Liver (tissue), 9 donors: ENCODE data around the gene DNAH8. TPM values are rescaled to one million over a fixed set of nuclear protein-coding genes. Genes with fewer than 3 reads are reported as not detected.
A peak's percentile ranks its signal among the peaks of the same experiment; 100 is the strongest.

ENCODE experiments used
- DNase-seq: peaks from one replicate; pipeline ENCODE4 v3.0.0-alpha.2; 2017; ENCODE audit warnings: low spot score
- H3K27ac ChIP-seq, 2 donors: one replicate each; pipeline ENCODE4 v1.7.0; 2013; ENCODE audit warnings: inconsistent platforms in 2 of 2, low read length in 2 of 2, control low read depth in 1 of 2, low read depth in 1 of 2, mild to moderate bottlenecking in 1 of 2
- H3K27me3 ChIP-seq, 4 donors: one replicate each; pipeline versions ENCODE4 v1.6.1 to v1.7.0; 2013; ENCODE audit warnings: low read length in 3 of 4, inconsistent platforms in 1 of 4, mild to moderate bottlenecking in 1 of 4, moderate library complexity in 1 of 4; ENCODE audit not compliant: control insufficient read depth in 4 of 4, insufficient read depth in 4 of 4
- H3K36me3 ChIP-seq, 4 donors: one replicate each; pipeline versions ENCODE4 v1.6.1 to v1.7.0; 2013; ENCODE audit warnings: low read length in 3 of 4, mild to moderate bottlenecking in 3 of 4, low read depth in 1 of 4, moderate library complexity in 1 of 4; ENCODE audit not compliant: control insufficient read depth in 4 of 4, insufficient read depth in 3 of 4
- H3K4me1 ChIP-seq, 4 donors: one replicate each; pipeline versions ENCODE4 v1.6.1 to v1.7.0; 2013; ENCODE audit warnings: low read length in 3 of 4, mild to moderate bottlenecking in 3 of 4, moderate library complexity in 1 of 4; ENCODE audit not compliant: control insufficient read depth in 4 of 4, insufficient read depth in 4 of 4
- H3K4me3 ChIP-seq, 3 donors: one replicate each; pipeline versions ENCODE4 v1.6.1 to v1.7.0; 2013; ENCODE audit warnings: low read length in 3 of 3, control low read depth in 1 of 3, low read depth in 1 of 3, mild to moderate bottlenecking in 1 of 3
- H3K9ac ChIP-seq, 2 donors: one replicate each; pipeline ENCODE4 v1.7.0; 2013; ENCODE audit warnings: low read length in 2 of 2, mild to moderate bottlenecking in 2 of 2, moderate library complexity in 2 of 2, control low read depth in 1 of 2, low read depth in 1 of 2
- H3K9me3 ChIP-seq, 4 donors: one replicate each; pipeline versions ENCODE4 v1.6.1 to v1.7.0; 2013; ENCODE audit warnings: low read length in 3 of 4; ENCODE audit not compliant: control insufficient read depth in 4 of 4
- EGR1 ChIP-seq, 2 donors: IDR thresholded peaks; 2 replicates each; pipeline ENCODE4 v1.6.1; 2016 to 2018; ENCODE audit warnings: antibody characterized with exemption in 2 of 2, low read depth in 2 of 2
- FOXA1 ChIP-seq: IDR thresholded peaks from 2 replicates; pipeline ENCODE4 v1.6.1; 2016; ENCODE audit warnings: antibody characterized with exemption
- FOXA2 ChIP-seq: IDR thresholded peaks from 2 replicates; pipeline ENCODE4 v1.6.1; 2016; ENCODE audit warnings: antibody characterized with exemption
- GABPA ChIP-seq, 2 donors: IDR thresholded peaks in 1 of 2; conservative IDR thresholded peaks in 1 of 2; 2 replicates each; pipeline ENCODE4 v1.6.1; 2016; ENCODE audit warnings: antibody characterized with exemption in 2 of 2, mild to moderate bottlenecking in 1 of 2, moderate library complexity in 1 of 2
- HNF4G ChIP-seq: IDR thresholded peaks from 2 replicates; pipeline ENCODE4 v1.6.1; 2016; ENCODE audit warnings: antibody characterized with exemption
- JUND ChIP-seq, 2 donors: IDR thresholded peaks; 2 replicates each; pipeline ENCODE4 v1.6.1; 2016; ENCODE audit warnings: antibody characterized with exemption in 2 of 2
- NR2F2 ChIP-seq: IDR thresholded peaks from 2 replicates; pipeline ENCODE4 v1.6.1; 2016; ENCODE audit warnings: antibody characterized with exemption
- RAD21 ChIP-seq, 2 donors: IDR thresholded peaks; 2 replicates each; pipeline ENCODE4 v1.6.1; 2016; ENCODE audit warnings: antibody characterized with exemption in 2 of 2, mild to moderate bottlenecking in 2 of 2
- RXRA ChIP-seq, 2 donors: IDR thresholded peaks; 2 replicates each; pipeline ENCODE4 v1.6.1; 2017 to 2018; ENCODE audit warnings: antibody characterized with exemption in 2 of 2, mild to moderate bottlenecking in 1 of 2
- SP1 ChIP-seq: IDR thresholded peaks from 2 replicates; pipeline ENCODE4 v1.6.1; 2018; ENCODE audit warnings: antibody characterized with exemption, mild to moderate bottlenecking
- TAF1 ChIP-seq: conservative IDR thresholded peaks from 2 replicates; pipeline ENCODE4 v1.6.1; 2016; ENCODE audit warnings: antibody characterized with exemption, mild to moderate bottlenecking
- YY1 ChIP-seq: IDR thresholded peaks from 2 replicates; pipeline ENCODE4 v1.6.1; 2016; ENCODE audit warnings: antibody characterized with exemption, mild to moderate bottlenecking
- WGBS: extraction: QIAGEN DNeasy Blood & Tissue Kit; methylation state at CpG from one replicate; pipeline ENCODE4 v1.1.7; 2013; 5-methylcytosine and 5-hydroxymethylcytosine counted together
- polyA plus RNA-seq, 2 donors: library from polyadenylated mRNA; stranded (reverse) in 1 of 2; unstranded in 1 of 2; fragments of 200-250 nt in 1 of 2; fragments of >200 nt in 1 of 2; fragmentation: Nextera tagmentation in 1 of 2; extraction: Ambion mirVana in 1 of 2; gene quantifications; one replicate each; pipeline versions ENCODE4 v1.2.1 to v1.2.3, GENCODE V29; 2013 to 2015
- total RNA-seq, 2 donors: library from RNA; depleted of rRNA; stranded (reverse); fragments of >200 nt; gene quantifications; one replicate each; pipeline ENCODE4 v1.2.3, GENCODE V29; 2014
- TF ChIP-seq, protein P1 (sequence below): fragments of 150-350 bp; IDR thresholded peaks from 2 replicates; pipeline ENCODE4 v1.5.1; 2017; ENCODE audit warnings: improper control_type of control experiment, low read depth, low read length; ENCODE audit not compliant: missing input control
- TF ChIP-seq, protein P2 (sequence below): IDR thresholded peaks from 2 replicates; pipeline ENCODE4 v1.6.1; 2016; ENCODE audit warnings: antibody characterized with exemption
- TF ChIP-seq, protein P3 (sequence below): IDR thresholded peaks from 2 replicates; pipeline ENCODE4 v1.6.1; 2016; ENCODE audit warnings: antibody characterized with exemption
- TF ChIP-seq, protein P4 (sequence below): IDR thresholded peaks from 2 replicates; pipeline ENCODE4 v1.6.1; 2016; ENCODE audit warnings: antibody characterized with exemption, mild to moderate bottlenecking
- TF ChIP-seq, protein P5 (sequence below): IDR thresholded peaks from 2 replicates; pipeline ENCODE4 v1.6.1; 2016; ENCODE audit warnings: antibody characterized with exemption
- donor health status: healthy.
- donor health status: healthy.
- donor health status: healthy.
- donor health status: healthy.
- donor health status: healthy.

DNAH8 gene
- total and polyA plus RNA-seq, 4 donors = under 0.01 to 0.05 TPM; not detected in 2

DNA sequence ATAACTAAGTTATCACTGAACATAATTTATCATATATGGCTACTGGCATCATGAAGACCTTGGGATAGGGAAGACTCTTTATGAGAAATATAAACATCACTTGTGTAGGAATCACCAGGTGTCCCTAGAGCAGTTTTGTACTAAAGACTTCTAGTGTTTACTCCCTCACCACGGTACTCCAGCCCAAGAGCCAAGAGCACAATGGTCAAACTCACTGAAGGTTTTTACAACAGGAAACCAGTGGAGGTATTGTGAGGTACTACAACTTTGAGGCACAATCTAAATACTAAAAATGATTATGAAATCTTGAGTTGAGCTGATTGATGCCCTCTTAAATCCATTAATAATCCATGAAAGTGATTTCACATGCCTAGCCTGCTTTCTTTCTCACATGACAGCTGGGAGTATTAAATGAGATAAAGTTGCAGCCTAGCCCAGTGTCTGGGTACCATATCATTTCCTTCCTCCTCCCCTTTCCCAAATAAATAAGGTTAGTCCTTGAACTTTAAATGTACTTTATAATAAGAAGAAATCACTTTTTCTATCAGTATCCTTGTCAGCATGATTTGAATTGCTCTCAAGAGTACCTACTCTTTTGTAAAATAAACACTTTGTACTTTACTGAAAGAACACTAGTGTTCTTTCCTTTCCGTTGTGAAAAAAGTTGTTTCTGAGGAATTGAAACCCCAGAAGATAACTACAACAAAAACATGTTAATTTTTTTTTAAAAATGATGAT, 38.7 kb upstream of the DNAH8 start:
- H3K27ac ChIP-seq = peak overlapping the region in 1 of 2 donors; percentile 20
- H3K27me3 ChIP-seq = no peaks in the 10 kb centered on the region
- 80% methylated on average over 2 of the region's 2 CpGs for WGBS
- no peaks in the 10 kb centered on the region for H3K9me3 ChIP-seq
- H3K4me1 ChIP-seq = no peaks in the 10 kb centered on the region
- DNase-seq = no peak
- H3K4me3 ChIP-seq = no peak overlapping the region
- TF ChIP-seq RXRA (IDR thresholded peaks at IDR 0.05) = no peak
- TF ChIP-seq NR2F2 = no peak
- no peak for TF ChIP-seq TAF1
- TF ChIP-seq FOXA1 = no peak
- TF ChIP-seq RAD21 (IDR thresholded peaks at IDR 0.05) = no peak
- TF ChIP-seq GABPA (IDR thresholded peaks at IDR 0.05 in 1 of 2, conservative IDR thresholded peaks at IDR 0.05 in 1 of 2) = no peak
- peak; percentile 16 for TF ChIP-seq SP1
- peaks cover 3 to 19% (median 6%) of the 10 kb centered on the region in 4 donors for H3K36me3 ChIP-seq
- no peak overlapping the region for H3K9ac ChIP-seq

DNA sequence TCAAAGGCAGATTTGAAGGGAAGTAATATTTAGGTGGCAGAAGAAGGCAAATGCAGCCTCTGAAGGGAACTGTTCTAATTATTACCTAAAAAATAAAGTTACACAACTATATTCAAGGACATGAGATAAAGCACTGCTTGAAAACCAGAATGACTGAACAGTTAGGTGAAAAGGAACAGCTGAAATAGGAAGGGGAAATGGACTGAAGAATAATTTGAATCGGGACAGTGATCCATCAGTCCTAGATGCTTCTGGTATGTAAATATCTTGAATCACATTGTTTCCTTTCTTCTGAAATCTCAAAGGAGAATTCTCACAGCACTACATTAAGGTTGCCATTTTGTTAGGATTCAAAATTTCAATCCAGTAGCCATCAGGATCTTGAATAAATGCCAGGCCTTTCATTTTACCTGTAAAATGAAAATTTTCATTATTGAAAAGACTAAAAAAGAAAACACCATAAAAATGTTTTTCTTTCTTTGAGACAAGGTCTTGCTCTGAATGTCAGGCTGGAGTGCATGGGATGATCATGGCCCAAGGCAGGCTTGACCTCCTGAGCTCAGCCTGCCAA, 38.1 kb upstream of the DNAH8 start:
- TF ChIP-seq FOXA1 (no peak), FOXA2 (no peak), EGR1 (IDR thresholded peaks at IDR 0.05; ENCODE audit: low read depth in 2 of 2) (no peak), SP1 (no peak), RAD21 (IDR thresholded peaks at IDR 0.05) (no peak), JUND (IDR thresholded peaks at IDR 0.05) (no peak), GABPA (IDR thresholded peaks at IDR 0.05 in 1 of 2, conservative IDR thresholded peaks at IDR 0.05 in 1 of 2) (no peak), TAF1 (no peak), NR2F2 (no peak), YY1 (no peak), RXRA (IDR thresholded peaks at IDR 0.05) (no peak), HNF4G (no peak)
- TF ChIP-seq, protein P1, sequence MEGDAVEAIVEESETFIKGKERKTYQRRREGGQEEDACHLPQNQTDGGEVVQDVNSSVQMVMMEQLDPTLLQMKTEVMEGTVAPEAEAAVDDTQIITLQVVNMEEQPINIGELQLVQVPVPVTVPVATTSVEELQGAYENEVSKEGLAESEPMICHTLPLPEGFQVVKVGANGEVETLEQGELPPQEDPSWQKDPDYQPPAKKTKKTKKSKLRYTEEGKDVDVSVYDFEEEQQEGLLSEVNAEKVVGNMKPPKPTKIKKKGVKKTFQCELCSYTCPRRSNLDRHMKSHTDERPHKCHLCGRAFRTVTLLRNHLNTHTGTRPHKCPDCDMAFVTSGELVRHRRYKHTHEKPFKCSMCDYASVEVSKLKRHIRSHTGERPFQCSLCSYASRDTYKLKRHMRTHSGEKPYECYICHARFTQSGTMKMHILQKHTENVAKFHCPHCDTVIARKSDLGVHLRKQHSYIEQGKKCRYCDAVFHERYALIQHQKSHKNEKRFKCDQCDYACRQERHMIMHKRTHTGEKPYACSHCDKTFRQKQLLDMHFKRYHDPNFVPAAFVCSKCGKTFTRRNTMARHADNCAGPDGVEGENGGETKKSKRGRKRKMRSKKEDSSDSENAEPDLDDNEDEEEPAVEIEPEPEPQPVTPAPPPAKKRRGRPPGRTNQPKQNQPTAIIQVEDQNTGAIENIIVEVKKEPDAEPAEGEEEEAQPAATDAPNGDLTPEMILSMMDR = no peak
- TF ChIP-seq, protein P2, sequence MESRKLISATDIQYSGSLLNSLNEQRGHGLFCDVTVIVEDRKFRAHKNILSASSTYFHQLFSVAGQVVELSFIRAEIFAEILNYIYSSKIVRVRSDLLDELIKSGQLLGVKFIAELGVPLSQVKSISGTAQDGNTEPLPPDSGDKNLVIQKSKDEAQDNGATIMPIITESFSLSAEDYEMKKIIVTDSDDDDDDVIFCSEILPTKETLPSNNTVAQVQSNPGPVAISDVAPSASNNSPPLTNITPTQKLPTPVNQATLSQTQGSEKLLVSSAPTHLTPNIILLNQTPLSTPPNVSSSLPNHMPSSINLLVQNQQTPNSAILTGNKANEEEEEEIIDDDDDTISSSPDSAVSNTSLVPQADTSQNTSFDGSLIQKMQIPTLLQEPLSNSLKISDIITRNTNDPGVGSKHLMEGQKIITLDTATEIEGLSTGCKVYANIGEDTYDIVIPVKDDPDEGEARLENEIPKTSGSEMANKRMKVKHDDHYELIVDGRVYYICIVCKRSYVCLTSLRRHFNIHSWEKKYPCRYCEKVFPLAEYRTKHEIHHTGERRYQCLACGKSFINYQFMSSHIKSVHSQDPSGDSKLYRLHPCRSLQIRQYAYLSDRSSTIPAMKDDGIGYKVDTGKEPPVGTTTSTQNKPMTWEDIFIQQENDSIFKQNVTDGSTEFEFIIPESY = no peak
- TF ChIP-seq, protein P3, sequence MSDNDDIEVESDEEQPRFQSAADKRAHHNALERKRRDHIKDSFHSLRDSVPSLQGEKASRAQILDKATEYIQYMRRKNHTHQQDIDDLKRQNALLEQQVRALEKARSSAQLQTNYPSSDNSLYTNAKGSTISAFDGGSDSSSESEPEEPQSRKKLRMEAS = no peak
- TF ChIP-seq, protein P4, sequence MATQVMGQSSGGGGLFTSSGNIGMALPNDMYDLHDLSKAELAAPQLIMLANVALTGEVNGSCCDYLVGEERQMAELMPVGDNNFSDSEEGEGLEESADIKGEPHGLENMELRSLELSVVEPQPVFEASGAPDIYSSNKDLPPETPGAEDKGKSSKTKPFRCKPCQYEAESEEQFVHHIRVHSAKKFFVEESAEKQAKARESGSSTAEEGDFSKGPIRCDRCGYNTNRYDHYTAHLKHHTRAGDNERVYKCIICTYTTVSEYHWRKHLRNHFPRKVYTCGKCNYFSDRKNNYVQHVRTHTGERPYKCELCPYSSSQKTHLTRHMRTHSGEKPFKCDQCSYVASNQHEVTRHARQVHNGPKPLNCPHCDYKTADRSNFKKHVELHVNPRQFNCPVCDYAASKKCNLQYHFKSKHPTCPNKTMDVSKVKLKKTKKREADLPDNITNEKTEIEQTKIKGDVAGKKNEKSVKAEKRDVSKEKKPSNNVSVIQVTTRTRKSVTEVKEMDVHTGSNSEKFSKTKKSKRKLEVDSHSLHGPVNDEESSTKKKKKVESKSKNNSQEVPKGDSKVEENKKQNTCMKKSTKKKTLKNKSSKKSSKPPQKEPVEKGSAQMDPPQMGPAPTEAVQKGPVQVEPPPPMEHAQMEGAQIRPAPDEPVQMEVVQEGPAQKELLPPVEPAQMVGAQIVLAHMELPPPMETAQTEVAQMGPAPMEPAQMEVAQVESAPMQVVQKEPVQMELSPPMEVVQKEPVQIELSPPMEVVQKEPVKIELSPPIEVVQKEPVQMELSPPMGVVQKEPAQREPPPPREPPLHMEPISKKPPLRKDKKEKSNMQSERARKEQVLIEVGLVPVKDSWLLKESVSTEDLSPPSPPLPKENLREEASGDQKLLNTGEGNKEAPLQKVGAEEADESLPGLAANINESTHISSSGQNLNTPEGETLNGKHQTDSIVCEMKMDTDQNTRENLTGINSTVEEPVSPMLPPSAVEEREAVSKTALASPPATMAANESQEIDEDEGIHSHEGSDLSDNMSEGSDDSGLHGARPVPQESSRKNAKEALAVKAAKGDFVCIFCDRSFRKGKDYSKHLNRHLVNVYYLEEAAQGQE = no peak
- TF ChIP-seq, protein P5, sequence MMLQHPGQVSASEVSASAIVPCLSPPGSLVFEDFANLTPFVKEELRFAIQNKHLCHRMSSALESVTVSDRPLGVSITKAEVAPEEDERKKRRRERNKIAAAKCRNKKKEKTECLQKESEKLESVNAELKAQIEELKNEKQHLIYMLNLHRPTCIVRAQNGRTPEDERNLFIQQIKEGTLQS = no peak
- H3K27me3 ChIP-seq = no peaks in the 10 kb centered on the region
- DNase-seq = no peak
- no peaks in the 10 kb centered on the region for H3K4me1 ChIP-seq
- 87% methylated on average over 1 of the region's 1 CpG for WGBS
- H3K27ac ChIP-seq = no peak overlapping the region
- no peaks in the 10 kb centered on the region for H3K9me3 ChIP-seq
- H3K36me3 ChIP-seq = peaks cover 5 to 26% (median 10%) of the 10 kb centered on the region in 4 donors
- no peak overlapping the region for H3K9ac ChIP-seq
- H3K4me3 ChIP-seq = no peak overlapping the region
